ENCODE measurements around the gene TMEM53.

The TMEM53 gene

GRCh38 chr1:44619261-44619900 lies 54.9 kb downstream of the TMEM53 start (continued):
- peak; percentile 33; the same call in 1 of the 2 replicates for TF ChIP-seq ZNF513 (tag by site-specific recombination; IDR thresholded peaks at IDR 0.05)
- TF ChIP-seq WT1 (tag by site-specific recombination; IDR thresholded peaks at IDR 0.05) = peak; percentile 76
- TF ChIP-seq GLI2 (tag by site-specific recombination; IDR thresholded peaks at IDR 0.05; ENCODE audit: borderline replicate concordance, low read depth) = no peak
- TF ChIP-seq EGR2 (tag by site-specific recombination; IDR thresholded peaks at IDR 0.05; ENCODE audit: low read depth) = peak; percentile 34; the same call in 1 of the 2 replicates
- no peak for TF ChIP-seq ZBTB49 (tag by site-specific recombination; IDR thresholded peaks at IDR 0.05; ENCODE audit: low read depth)
- peak; percentile 59; the same call in 1 of the 2 replicates for TF ChIP-seq ZBTB20 (tag by site-specific recombination; IDR thresholded peaks at IDR 0.05)
- TF ChIP-seq RBAK (tag by site-specific recombination; IDR thresholded peaks at IDR 0.05) = no peak
- 0 out of 2 replicates have a peak, but pooled peaks have one; percentile 25 for TF ChIP-seq KLF17 (tag by site-specific recombination; IDR thresholded peaks at IDR 0.05)
- TF ChIP-seq ZNF398 (tag by site-specific recombination; IDR thresholded peaks at IDR 0.05) = peak; percentile 26; the same call in 1 of the 2 replicates
- no peak for TF ChIP-seq ZNF174 (tag by site-specific recombination; IDR thresholded peaks at IDR 0.05)

- CTCF ChIA-PET = interaction anchor here (1.1 to 4.6 kb wide), 3 partner anchors 9 to 34 kb away, joined by 5 to 21 read pairs (median 12); no protein-coding TSS in a partner anchor
- Histone ChIP-seq H3K27ac (ENCODE audit: extremely low read depth, low read depth, low read length) (no peak overlapping the region), H3K4me3 (ENCODE audit: low read depth, low read length) (no peak overlapping the region), H3K36me3 (ENCODE audit: control insufficient read depth in 2 of 2, insufficient read depth in 1 of 2, low read length in 2 of 2) (no peaks in the 10 kb centered on the region), H3K4me1 (ENCODE audit: control insufficient read depth, insufficient read depth, low read length) (peaks cover 10% of the 10 kb centered on the region), H3K9me3 (ENCODE audit: control insufficient read depth, insufficient read depth, low read depth, low read length) (no peaks in the 10 kb centered on the region)
- POLR2A ChIA-PET = interaction anchor here (2.9 kb wide), 1 partner anchor 15 kb away, joined by 27 read pairs; no protein-coding TSS in a partner anchor
- TF ChIP-seq ZNF214 (tag by site-specific recombination; IDR thresholded peaks at IDR 0.05; ENCODE audit: borderline replicate concordance) (no peak), ZNF366 (tag by site-specific recombination; conservative IDR thresholded peaks at IDR 0.05) (0 out of 2 replicates have a peak, but pooled peaks have one; percentile 18), HIC1 (tag by site-specific recombination; IDR thresholded peaks at IDR 0.05) (peak; percentile 19; the same call in 1 of the 2 replicates), SP3 (tag by site-specific recombination; IDR thresholded peaks at IDR 0.05) (0 out of 2 replicates have a peak, but pooled peaks have one; percentile 34), PRDM10 (tag by site-specific recombination; IDR thresholded peaks at IDR 0.05) (peak; percentile 56; the same call in 1 of the 2 replicates), ZNF398 (tag by site-specific recombination; IDR thresholded peaks at IDR 0.05) (peak; percentile 75), KLF17 (tag by site-specific recombination; IDR thresholded peaks at IDR 0.05) (0 out of 2 replicates have a peak, but pooled peaks have one; percentile 48), WT1 (tag by site-specific recombination; IDR thresholded peaks at IDR 0.05) (peak; percentile 58; the same call in 1 of the 2 replicates)
Observed at GRCh38 chr1:44617703-44618029, 56.6 kb downstream of the TMEM53 start.

Measured in HEK293 (cell line).